Esophagus muscularis mucosa (tissue), 4 donors: ENCODE data around the gene SLC43A1. TPM values are rescaled to one million over a fixed set of nuclear protein-coding genes. Genes with fewer than 3 reads are reported as not detected.

Source experiments
- DNase-seq: peaks from one replicate; pipeline ENCODE4 v3.0.0-alpha.2; 2017; ENCODE audit errors: extremely low spot score
- H3K27ac ChIP-seq, 4 donors: fragments of 200-600 bp; sonication (generic); replicated peaks in 1 of 4; 1 replicate in 3 of 4; 2 replicates in 1 of 4; pipeline ENCODE4 v1.5.1; 2016 to 2019; ENCODE audit warnings: mild to moderate bottlenecking in 1 of 4
- H3K27me3 ChIP-seq, 4 donors: fragments of 200-600 bp; sonication (generic); one replicate each; pipeline versions ENCODE4 v1.5.1 to v1.6.0; 2016 to 2019
- H3K36me3 ChIP-seq, 4 donors: fragments of 200-600 bp; sonication (generic); one replicate each; pipeline ENCODE4 v1.5.1; 2016 to 2019
- H3K4me1 ChIP-seq, 4 donors: fragments of 200-600 bp; sonication (generic); one replicate each; pipeline ENCODE4 v1.5.1; 2016 to 2019
- H3K4me3 ChIP-seq, 4 donors: fragments of 200-600 bp; sonication (generic); 1 replicate in 2 of 4; 2 replicates in 2 of 4; pipeline ENCODE4 v1.5.1; 2016 to 2019; ENCODE audit warnings: mild to moderate bottlenecking in 4 of 4, moderate library complexity in 1 of 4
- H3K9me3 ChIP-seq, 4 donors: fragments of 200-600 bp; sonication (generic); 1 replicate in 3 of 4; 2 replicates in 1 of 4; pipeline ENCODE4 v1.5.1; 2016 to 2019
- CTCF ChIP-seq, 3 experiments: fragments of 200-600 bp in 2 of 3; fragments of 450-650 bp in 1 of 3; sonication (generic) in 2 of 3; IDR thresholded peaks; one replicate each; pipeline ENCODE4 v1.5.1; 2017 to 2019; ENCODE audit warnings: antibody characterized with exemption in 3 of 3, mild to moderate bottlenecking in 2 of 3, moderate library complexity in 1 of 3
- EP300 ChIP-seq: sonication (generic); formaldehyde crosslinking; IDR thresholded peaks from one replicate; pipeline ENCODE4 v1.6.1; 2017; ENCODE audit warnings: antibody characterized with exemption
- POLR2A ChIP-seq: fragments of 450-650 bp; IDR thresholded peaks from one replicate; pipeline ENCODE4 v1.6.1; 2017; ENCODE audit warnings: antibody characterized with exemption, moderate library complexity, mild to moderate bottlenecking, low read depth
- POLR2AphosphoS5 ChIP-seq, 2 donors: sonication (generic); formaldehyde crosslinking; IDR thresholded peaks; one replicate each; pipeline ENCODE4 v1.6.1; 2017; ENCODE audit warnings: antibody characterized with exemption in 2 of 2
- WGBS: methylation state at CpG from one replicate; pipeline ENCODE4 v1.1.5; 2018; 5-methylcytosine and 5-hydroxymethylcytosine counted together
- intact Hi-C: fragments of 100-400 bp; cut with DNase I; formaldehyde crosslinking; loops from one replicate; pipeline ENCODE4 v1.15.1; 2023
- total RNA-seq, 4 donors: library from RNA; depleted of rRNA; stranded (reverse); fragments of >200 nt; gene quantifications; one replicate each; pipeline versions ENCODE4 v1.1.0 to v1.2.1, GENCODE V29; 2016

SLC43A1 gene
- total RNA-seq, 4 donors from 2014 or later, result 17.7 to 33.2 (median 23.5) TPM

- Histone ChIP-seq H3K4me1 (peaks cover 24 to 31% (median 26%) of the 10 kb centered on the region in 4 donors), H3K27me3 (no peaks in the 10 kb centered on the region), H3K9me3 (no peaks in the 10 kb centered on the region), H3K36me3 (peaks cover 5 to 58% (median 17%) of the 10 kb centered on the region in 4 donors), H3K4me3 (no peak overlapping the region), H3K27ac (no peak overlapping the region)
- DNase-seq, result no peak
- intact Hi-C loops, result no loop called here
- 81% methylated on average over 9 of the region's 9 CpGs for WGBS
- TF ChIP-seq POLR2AphosphoS5 (IDR thresholded peaks at IDR 0.05) (no peak), POLR2A (no peak), EP300 (no peak), CTCF (IDR thresholded peaks at IDR 0.05) (no peak)
These were observed 19.2 kb downstream of the SLC43A1 start for GRCh38 chr11:57496109-57496820.

GRCh38 chr11:57493507-57494503 lies 21.7 kb downstream of the SLC43A1 start:
- Histone ChIP-seq H3K36me3 (peaks cover 17 to 75% (median 36%) of the 10 kb centered on the region in 4 donors), H3K9me3 (no peaks in the 10 kb centered on the region), H3K4me1 (peaks cover 3 to 6% (median 5%) of the 10 kb centered on the region in 4 donors), H3K27me3 (no peaks in the 10 kb centered on the region), H3K4me3 (no peak overlapping the region), H3K27ac (no peak overlapping the region)
- no peak for TF ChIP-seq EP300
- peak; percentile 84 to 92 (median 87) for TF ChIP-seq CTCF (IDR thresholded peaks at IDR 0.05)
- intact Hi-C loops, result loop anchor here (1.0 kb wide), 1 partner anchor 33 kb away; no protein-coding TSS in a partner anchor
- whole genome bisulfite sequencing, result 89% methylated on average over 12 of the region's 15 CpGs
- no peak for DNase-seq

- TF ChIP-seq CTCF (IDR thresholded peaks at IDR 0.05) (peak; percentile 33 to 65 (median 43)), POLR2AphosphoS5 (IDR thresholded peaks at IDR 0.05) (no peak), POLR2A (no peak), EP300 (no peak)
- no peak for DNase-seq
- WGBS, result 89% methylated on average over 8 of the region's 11 CpGs
- Histone ChIP-seq H3K4me3 (no peak overlapping the region), H3K9me3 (no peaks in the 10 kb centered on the region), H3K36me3 (peaks cover 35 to 81% (median 52%) of the 10 kb centered on the region in 4 donors), H3K27me3 (no peaks in the 10 kb centered on the region), H3K27ac (no peak overlapping the region), H3K4me1 (no peaks in the 10 kb centered on the region)
- intact Hi-C loops, result no loop called here
These were observed 24.0 kb downstream of the SLC43A1 start for GRCh38 chr11:57491371-57492061.

- Histone ChIP-seq H3K36me3 (peaks cover 40 to 81% (median 57%) of the 10 kb centered on the region in 4 donors), H3K27me3 (no peaks in the 10 kb centered on the region)
- intact Hi-C loops, result no loop called here
These were observed 24.9 kb downstream of the SLC43A1 start for GRCh38 chr11:57490456-57491248.

More at GRCh38 chr11:57490456-57491248, 24.9 kb downstream of the SLC43A1 start:
- Histone ChIP-seq H3K4me3 (no peak overlapping the region), H3K4me1 (no peaks in the 10 kb centered on the region), H3K27ac (no peak overlapping the region), H3K9me3 (no peaks in the 10 kb centered on the region)
- TF ChIP-seq POLR2AphosphoS5 (IDR thresholded peaks at IDR 0.05) (no peak), EP300 (no peak), CTCF (IDR thresholded peaks at IDR 0.05) (no peak), POLR2A (no peak)
- DNase-seq, result no peak
- 85% methylated on average over 9 of the region's 9 CpGs for WGBS
